Ascending aorta (tissue), 2 donors: ENCODE data around the gene USP49. TPM values are rescaled to one million over a fixed set of nuclear protein-coding genes. Genes with fewer than 3 reads are reported as not detected.

Experiments
- DNase-seq, 2 donors: peaks; one replicate each; pipeline ENCODE4 v3.0.0-alpha.2; 2019; ENCODE audit warnings: low spot score in 2 of 2
- H3K27ac ChIP-seq, 2 donors: fragments of 200-600 bp; sonication (generic); one replicate each; pipeline ENCODE4 v1.5.1; 2016 to 2017; ENCODE audit warnings: mild to moderate bottlenecking in 1 of 2
- H3K27me3 ChIP-seq: fragments of 200-600 bp; sonication (generic); one replicate; pipeline ENCODE4 v1.5.1; 2017
- H3K36me3 ChIP-seq, 2 donors: fragments of 200-600 bp; sonication (generic); one replicate each; pipeline ENCODE4 v1.5.1; 2016
- H3K4me1 ChIP-seq, 2 donors: fragments of 200-600 bp; sonication (generic); one replicate each; pipeline ENCODE4 v1.5.1; 2016 to 2017; ENCODE audit warnings: mild to moderate bottlenecking in 1 of 2
- H3K4me3 ChIP-seq, 2 donors: fragments of 200-600 bp; sonication (generic); one replicate each; pipeline ENCODE4 v1.5.1; 2016 to 2017; ENCODE audit warnings: mild to moderate bottlenecking in 1 of 2
- H3K9me3 ChIP-seq, 2 donors: fragments of 200-600 bp; sonication (generic); one replicate each; pipeline ENCODE4 v1.5.1; 2016
- CTCF ChIP-seq, 3 experiments: fragments of 200-600 bp in 2 of 3; fragments of 450-650 bp in 1 of 3; sonication (generic) in 2 of 3; IDR thresholded peaks; one replicate each; pipeline ENCODE4 v1.5.1; 2016 to 2019; ENCODE audit warnings: antibody characterized with exemption in 3 of 3, mild to moderate bottlenecking in 1 of 3, moderate library complexity in 1 of 3
- intact Hi-C: fragments of 100-400 bp; cut with DNase I; formaldehyde crosslinking; loops from one replicate; pipeline ENCODE4 v1.15.1; 2023
- total RNA-seq: library from RNA; depleted of rRNA; stranded (reverse); fragments of >200 nt; gene quantifications from one replicate; pipeline ENCODE4 v1.1.0, GENCODE V29; 2016

Gene USP49
- total RNA-seq, 1 donor from 2014 or later, result 8.7 TPM

- no peaks in the 10 kb centered on the region for H3K9me3 ChIP-seq
- no peaks in the 10 kb centered on the region for H3K27me3 ChIP-seq
- intact Hi-C loops, result loop anchor here (2.0 to 10.0 kb wide), 3 partner anchors 113 to 1843 kb away; partner anchors contain the start of genes GTPBP2, UBR2 and USP49
- no peak for TF ChIP-seq CTCF (IDR thresholded peaks at IDR 0.05)
- no peak for DNase-seq
- H3K27ac ChIP-seq, result peak overlapping the region; percentile 29 to 88
- H3K36me3 ChIP-seq, result peaks cover 0 to 1% of the 10 kb centered on the region in 2 donors
- peaks cover 13 to 23% of the 10 kb centered on the region in 2 donors for H3K4me1 ChIP-seq
- H3K4me3 ChIP-seq, result peak overlapping the region; percentile 71 to 95
Measured at GRCh38 chr6:41781366-41781730, 113.8 kb downstream of the USP49 start.

GRCh38 chr6:41780551-41781365 is 114.4 kb downstream of the USP49 start, which contains the start of gene PRICKLE4:
Gene PRICKLE4 (plus strand): TSS chr6:41780782. CDS start chr6:41783474, 2,692 bp downstream.
- intact Hi-C loops, result loop anchor here (1.0 to 10.0 kb wide), 4 partner anchors 114 to 1844 kb away; partner anchors contain the start of genes GTPBP2, UBR2 and USP49
- H3K4me3 ChIP-seq, result peak within 1 kb of the TSS; percentile 71 to 95
- no peak for TF ChIP-seq CTCF (IDR thresholded peaks at IDR 0.05)
- no peaks in the 10 kb centered on the region for H3K9me3 ChIP-seq
- no peaks in the 10 kb centered on the region for H3K27me3 ChIP-seq
- H3K4me1 ChIP-seq, result peaks cover 8 to 18% of the 10 kb centered on the region in 2 donors
- peak in 1 of 2 donors; percentile 74 for DNase-seq
- peaks cover 0 to 7% of the 10 kb centered on the region in 2 donors for H3K36me3 ChIP-seq
- H3K27ac ChIP-seq, result peak within 1 kb of the TSS; percentile 72 to 88

- peak within 1 kb of the TSS; percentile 72 to 88 for H3K27ac ChIP-seq
- peaks cover 6 to 14% of the 10 kb centered on the region in 2 donors for H3K4me1 ChIP-seq
- peaks cover 6 to 15% of the 10 kb centered on the region in 2 donors for H3K36me3 ChIP-seq
- TF ChIP-seq CTCF (IDR thresholded peaks at IDR 0.05), result peak; percentile 92 to 97 (median 93)
- DNase-seq, result peak; percentile 88 to 98
- no peaks in the 10 kb centered on the region for H3K9me3 ChIP-seq
- no peaks in the 10 kb centered on the region for H3K27me3 ChIP-seq
- intact Hi-C loops, result loop anchor here (1.0 to 10.0 kb wide), 5 partner anchors 45 to 1845 kb away; partner anchors contain the start of genes GTPBP2, TFEB, UBR2 and USP49
- peak within 1 kb of the TSS; percentile 71 to 95 for H3K4me3 ChIP-seq
Measured at GRCh38 chr6:41779788-41780550, 115.2 kb downstream of the USP49 start, which contains the start of gene FRS3. Gene FRS3 (minus strand): TSS chr6:41779900. CDS start chr6:41776987, 2,913 bp downstream.

GRCh38 chr6:41779336-41779735 is 115.8 kb downstream of the USP49 start:
- peak overlapping the region; percentile 18 to 51 for H3K27ac ChIP-seq
- peaks cover 12 to 22% of the 10 kb centered on the region in 2 donors for H3K36me3 ChIP-seq
- peaks cover 6 to 14% of the 10 kb centered on the region in 2 donors for H3K4me1 ChIP-seq
- H3K27me3 ChIP-seq, result no peaks in the 10 kb centered on the region
- intact Hi-C loops, result loop anchor here (2.0 kb wide), 1 partner anchor 45 kb away; the partner anchor contains the start of gene TFEB
- peak overlapping the region; percentile 71 to 95 for H3K4me3 ChIP-seq
- H3K9me3 ChIP-seq, result no peaks in the 10 kb centered on the region
- DNase-seq, result no peak
- no peak for TF ChIP-seq CTCF (IDR thresholded peaks at IDR 0.05)

GRCh38 chr6:41778895-41779294 is 116.3 kb downstream of the USP49 start:
- Histone ChIP-seq H3K27ac (no peak overlapping the region), H3K9me3 (no peaks in the 10 kb centered on the region), H3K27me3 (no peaks in the 10 kb centered on the region), H3K4me1 (peaks cover 6 to 14% of the 10 kb centered on the region in 2 donors), H3K4me3 (peak overlapping the region; percentile 71 to 95), H3K36me3 (peaks cover 17 to 26% of the 10 kb centered on the region in 2 donors)
- intact Hi-C loops, result loop anchor here (2.0 kb wide), 1 partner anchor 44 kb away; the partner anchor contains the start of gene TFEB
- no peak for DNase-seq
- no peak for TF ChIP-seq CTCF (IDR thresholded peaks at IDR 0.05)
